ENCODE data around the gene SEMA6A.
A peak's percentile ranks its signal among the peaks of the same experiment; 100 is the strongest.

Gene SEMA6A

DNA sequence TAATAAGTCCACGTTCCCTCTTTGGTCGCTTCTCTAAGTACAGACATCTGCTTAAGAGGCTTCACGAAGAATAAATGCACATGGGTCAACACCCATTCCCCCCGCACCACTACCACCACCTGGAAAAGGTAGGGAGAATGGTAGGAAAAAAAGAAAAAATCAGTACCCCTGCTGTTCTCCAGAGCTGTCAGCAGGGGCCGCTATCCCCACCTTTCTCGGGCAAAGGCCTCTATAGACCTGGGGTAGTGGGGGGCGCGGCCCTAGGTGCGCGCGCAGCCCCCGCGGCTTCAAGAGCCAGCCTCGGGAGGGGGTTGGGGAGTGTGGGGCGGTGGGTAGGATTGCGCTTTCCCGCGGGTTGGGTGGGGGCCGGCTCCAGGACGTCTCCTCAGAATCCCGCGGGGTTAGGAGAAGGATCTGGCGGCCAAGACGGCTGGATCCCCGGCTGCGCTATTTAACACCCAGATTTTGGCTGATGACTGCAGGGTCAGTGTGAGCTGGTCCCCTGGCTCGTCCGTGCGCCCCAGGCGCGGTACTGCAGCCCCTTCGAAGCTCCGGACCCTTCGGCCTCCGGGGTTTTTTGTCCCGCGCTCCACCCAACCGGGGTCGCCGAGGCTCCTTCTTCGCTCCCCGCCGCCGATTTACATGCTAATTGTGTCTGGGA is 1.6 kb upstream of the SEMA6A start:
- DNase-seq: peak; percentile 43

DNA sequence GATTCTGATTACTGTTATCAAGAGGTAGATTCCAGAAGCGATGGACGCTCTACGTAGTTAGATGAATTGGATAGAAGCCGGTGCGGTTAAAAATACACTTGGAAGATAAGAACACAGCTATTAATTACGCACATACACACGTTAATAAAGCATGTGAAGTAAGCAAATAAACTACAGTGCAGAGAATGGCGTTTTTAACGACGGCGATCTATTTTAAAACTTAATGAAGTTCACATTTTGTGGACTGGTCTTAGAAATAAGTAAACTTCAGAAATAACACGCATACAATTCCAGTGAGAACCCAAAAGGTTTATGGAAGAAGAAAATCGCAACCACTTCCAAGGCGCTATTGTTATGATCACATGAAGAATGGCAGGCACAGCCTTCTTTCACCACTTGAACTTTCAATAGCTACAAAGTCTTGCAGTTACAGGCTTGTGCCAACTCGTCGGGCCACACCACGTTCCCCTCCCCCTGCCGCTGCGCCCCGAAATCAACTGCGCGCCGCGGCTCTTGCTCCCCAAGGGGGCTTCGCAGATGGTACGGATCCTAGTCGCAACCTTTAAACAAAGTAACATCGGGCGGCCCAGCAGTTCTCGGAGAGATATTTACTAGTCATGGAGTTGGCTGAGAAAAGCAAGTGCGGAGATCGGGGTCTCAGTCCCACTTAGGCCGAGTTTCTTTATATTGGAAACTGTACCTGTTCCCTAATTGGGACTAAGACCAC is 866 bp upstream of the SEMA6A start:
- DNase-seq: no peak

DNA sequence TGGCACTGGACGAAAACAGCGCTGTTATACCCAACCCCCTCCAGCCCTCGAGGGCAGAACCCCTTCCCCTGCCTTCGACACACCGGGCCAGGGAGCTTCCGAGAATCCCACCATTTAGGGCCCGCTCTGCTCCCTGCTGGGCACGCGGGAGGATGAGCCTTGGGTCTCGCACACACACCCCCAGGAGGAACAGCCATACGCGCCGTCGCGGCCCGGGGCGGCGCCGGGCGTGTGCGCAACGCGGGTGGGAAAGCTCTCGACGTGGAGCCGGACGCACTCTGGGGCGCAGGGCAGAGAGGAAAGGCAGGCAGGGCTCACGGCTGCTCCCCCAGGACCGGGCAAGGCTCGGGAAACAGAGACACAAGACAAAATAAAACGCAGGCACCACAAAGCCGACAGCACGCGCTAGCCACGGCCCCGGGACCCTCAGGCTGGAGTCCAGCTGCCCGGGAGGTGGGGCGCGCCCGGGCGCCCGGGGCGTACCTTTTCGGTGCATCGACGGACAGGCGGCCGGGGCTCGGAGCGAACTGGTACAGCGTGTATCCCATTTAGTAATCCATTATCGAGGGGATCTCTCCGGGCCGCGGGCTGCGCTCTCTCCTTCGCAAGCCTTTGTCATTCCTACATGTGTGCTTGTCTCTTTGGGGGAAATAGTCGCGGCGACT is 789 bp downstream of the SEMA6A start:
- DNase-seq: peak; percentile 43

DNA sequence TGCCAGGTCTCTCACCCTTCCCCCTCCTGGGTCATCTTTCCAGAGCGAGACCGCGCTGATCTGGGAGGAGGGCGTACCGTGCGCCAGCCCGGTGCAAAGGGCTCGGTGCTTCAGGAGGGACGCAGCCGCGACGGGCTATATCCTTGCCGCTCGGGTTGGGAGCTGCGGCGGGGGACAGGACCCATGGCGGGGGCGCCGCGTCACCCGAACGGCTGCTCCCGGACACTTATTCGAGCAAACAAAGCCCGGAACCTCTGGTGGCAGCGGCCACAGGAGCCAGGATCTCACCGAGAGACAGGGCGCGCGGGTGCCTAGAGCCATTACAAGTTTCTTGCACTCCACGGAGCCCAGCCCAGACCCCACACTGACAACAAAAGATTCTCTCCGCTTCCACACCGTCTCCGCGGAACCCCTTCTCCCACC is 1.3 kb downstream of the SEMA6A start:
- DNase-seq: peak; percentile 62

DNA sequence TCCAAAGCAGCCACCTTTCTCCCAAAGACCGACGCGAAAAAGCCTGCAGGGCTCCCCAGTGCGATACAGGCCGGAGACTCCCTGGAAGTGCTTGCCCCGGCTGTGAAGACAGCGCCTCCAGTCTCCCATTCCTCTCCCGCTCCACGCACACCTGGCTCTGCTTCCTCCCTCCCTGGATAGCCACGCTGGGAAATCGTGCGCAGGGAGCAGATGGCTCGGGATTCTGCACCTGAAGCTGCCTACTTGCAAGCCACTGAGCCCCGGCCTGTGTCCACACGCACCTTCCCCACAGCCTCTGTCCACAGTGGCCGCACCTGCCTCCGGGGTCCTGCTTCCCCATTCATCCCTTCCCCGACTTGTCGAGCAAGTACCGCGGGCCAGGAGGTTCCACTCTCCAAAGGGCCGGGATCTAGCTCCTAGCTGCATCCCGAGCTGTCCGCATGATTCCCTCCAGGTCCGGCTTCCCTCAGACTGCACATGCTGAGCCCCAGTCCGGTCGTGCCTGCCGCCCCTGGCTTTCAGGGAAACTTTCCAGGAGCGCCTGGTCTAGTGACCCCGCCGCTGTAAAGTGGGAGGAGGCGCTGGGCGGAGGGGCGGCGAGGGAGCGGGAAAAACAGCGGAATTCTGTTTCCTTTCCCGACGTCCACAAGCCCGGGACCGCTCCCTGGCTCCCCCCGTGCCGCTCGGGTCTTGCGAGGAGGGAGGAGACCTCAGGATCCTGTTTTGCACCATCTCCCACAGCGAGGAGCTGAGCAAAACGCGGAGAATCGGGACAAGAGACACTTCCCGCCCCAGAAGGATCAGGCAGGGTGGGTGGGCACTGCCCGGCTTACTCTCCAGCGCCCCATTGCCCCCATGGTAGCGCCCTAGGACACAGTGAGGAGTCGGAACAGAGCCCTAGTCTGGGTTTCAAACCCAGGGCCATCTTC is 2.0 kb downstream of the SEMA6A start:
- peak; percentile 62 for DNase-seq

DNA sequence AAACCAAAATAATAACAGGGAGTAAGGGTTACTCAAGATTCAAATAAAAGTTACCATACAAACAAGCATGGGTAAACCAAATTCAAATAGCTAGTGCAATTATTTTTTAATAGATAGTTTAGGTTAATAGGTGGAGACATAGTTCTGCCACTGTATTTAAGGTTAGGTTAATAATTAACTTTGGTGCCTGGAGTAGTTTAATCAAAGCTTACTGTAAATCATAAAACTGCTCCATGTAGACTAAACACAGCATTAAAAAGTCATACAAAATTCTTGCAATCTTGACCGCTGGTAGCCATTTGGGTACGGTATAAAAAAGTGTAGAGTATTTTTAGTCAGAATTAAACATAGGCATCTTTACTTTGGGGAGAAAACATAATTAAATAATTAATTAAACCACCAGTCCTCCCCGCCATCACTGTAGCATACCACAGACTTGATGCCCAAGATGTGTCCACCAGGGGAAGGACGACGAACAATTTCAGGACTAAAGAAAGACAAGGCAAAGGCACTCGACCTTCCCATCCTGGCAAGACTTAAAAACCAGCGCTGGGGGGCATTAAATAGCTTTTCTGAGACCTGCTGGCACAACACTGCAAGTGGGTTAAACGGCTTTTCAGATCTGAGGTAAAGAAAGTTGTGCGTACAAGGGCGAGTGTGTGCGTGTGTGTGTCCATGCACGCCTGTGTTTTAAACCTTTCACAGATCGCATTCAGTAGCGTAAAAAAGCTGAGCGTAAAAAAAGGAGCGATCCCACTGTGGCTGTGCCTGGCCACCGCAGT is 2.9 kb downstream of the SEMA6A start:
- DNase-seq: peak; percentile 64

DNA sequence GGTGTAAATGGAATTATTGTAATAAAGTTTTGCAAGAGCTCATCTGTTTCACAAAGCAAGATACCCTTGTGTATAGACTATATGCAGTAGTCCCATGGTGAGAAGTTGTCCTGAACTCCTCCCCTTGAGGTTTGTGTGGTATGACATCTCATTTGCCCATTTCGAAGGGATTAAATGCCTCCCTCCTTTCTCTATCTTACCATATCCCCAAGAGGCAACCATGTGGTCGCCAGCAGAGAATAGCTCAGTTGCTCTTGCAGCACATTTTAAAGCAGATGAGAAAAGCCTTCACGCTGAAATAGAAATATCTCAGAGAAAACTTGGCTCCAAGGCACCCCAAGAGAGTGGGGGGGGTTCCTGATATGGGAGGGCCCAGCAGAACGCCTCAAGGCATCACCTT is 4.6 kb downstream of the SEMA6A start:
- no peak for DNase-seq

DNA sequence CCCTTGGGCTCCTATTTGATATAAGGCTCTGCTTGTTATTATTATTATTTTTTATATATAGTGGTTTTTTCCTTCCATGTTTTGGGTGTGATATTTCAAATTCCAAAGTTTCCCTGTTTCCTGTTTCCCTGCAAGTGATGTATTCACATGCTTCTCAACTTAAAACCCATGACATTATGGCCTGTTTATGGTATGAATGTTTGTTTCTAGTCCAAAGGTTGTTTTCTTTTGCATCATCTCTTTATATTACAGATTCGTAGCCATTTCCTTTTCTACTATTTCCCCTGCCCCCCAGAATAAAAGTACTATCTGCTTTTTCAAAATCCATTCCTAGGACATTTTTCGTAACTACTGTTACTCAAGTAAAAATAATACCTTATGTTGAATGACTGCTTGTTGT is 7.5 kb downstream of the SEMA6A start:
- no peak for DNase-seq

DNA sequence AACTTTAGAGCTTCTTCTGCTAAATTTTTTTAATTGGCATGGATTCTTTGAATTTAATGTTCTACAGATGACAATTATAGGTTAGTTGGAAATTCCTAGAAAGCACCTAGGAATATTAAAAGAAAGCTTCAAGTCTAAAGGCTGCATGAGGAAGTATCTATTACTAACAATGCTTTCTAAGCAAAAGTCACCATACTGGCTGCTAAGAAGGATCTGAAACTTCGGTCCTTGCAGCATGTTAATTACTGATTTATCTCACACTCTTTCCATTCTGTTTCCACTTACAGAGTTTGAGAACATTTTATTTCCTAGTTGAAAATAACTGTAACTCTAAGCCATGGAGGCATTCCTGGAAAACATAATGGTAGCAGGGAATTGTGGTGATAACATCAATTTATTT is 8.4 kb downstream of the SEMA6A start:
- no peak for DNase-seq

DNA sequence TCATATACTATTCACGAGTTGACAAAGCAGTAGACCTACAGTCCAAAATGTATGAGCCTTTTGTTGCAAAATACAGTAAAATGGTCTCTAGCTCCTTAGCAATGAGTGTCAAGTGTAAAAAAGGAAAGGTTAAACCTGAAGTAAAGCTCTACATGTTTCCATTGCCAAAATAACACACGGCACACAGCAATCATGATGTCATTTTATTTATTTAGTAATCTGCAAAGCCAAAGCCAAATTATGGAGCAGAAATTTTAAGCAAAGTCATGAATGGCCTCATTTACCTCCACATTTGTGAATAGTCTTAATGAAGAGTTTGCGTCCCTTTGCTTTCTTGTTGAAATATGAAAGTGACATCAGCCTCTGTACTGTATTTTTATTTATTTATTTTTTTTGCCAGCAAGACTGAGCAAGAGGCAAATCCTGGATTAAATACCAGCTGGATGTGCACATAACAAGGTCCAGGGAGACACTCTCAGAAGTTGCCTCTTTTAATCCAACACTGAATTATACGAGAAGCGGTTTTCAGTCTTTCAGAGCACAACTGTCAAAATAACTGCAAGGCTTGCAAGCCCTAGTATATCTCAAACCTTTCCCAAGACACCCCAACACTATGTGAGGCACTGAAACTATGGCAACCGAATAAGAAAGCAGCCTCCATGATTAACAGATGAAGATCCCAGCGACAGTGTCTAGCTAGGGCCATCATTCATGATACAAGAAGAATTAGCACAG is 9.7 kb downstream of the SEMA6A start:
- DNase-seq: no peak

DNA sequence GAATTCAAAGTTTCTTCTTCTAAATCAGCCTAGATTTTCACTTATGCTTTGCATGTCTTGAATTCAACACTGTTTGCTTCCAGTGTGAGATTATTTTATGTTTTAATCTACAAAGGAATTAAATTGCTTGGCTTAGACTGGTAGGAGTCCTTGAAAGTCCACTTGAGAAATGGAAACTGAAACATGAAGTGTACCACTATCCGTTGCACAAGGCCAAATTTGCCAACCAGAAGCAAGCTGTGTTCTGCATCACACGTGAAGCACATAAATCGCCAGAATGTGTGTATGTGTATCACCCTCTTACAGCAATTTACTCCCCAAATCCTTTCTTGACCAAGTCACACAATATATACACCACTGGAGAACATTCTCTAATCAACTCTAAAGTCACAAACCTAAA is 10.3 kb downstream of the SEMA6A start:
- DNase-seq: no peak

DNA sequence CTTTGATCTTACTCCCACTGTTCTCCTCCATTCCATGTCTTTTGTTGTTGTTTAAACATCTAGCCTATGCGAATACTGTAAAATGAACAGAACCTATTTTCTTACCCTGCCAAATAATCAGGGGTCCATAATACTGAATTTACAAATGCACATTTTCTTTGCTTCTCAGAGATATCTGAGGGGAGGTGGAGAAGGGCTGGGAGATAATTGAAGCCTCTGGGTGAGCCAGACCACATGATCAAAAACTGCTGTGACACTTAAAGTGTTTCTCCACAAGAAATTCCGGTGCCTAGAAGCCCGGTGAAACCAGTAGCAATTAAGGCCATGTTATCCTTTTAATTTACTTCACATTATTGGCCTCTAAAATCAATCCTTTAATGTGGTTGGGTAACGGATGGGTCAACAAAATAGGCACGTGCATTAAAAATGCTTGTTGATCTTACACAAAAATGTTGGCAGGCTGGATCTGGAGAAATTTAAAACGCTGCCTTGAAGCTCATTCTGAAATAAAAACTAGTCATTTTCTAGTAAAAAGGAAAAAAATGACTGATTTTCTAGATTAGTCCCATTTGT is 10.8 kb downstream of the SEMA6A start:
- no peak for DNase-seq

DNA sequence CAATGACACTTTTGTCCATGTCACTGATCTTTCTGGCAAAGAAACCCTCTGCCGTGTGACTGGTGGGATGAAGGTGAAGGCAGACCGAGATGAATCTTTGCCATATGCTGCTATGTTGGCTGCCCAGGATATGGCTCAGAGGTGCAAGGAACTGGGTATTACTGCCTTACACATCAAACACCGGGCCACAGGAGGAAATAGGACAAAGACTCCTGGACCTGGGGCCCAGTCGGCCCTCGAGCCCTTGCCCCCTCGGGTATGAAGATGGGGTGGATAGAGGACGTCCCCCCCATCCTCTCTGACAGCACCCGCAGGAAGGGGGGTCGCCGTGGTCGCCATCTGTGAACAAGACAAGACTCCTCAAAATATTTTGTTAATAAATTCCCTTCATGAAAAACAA is 12.0 kb downstream of the SEMA6A start:
- DNase-seq: no peak

DNA sequence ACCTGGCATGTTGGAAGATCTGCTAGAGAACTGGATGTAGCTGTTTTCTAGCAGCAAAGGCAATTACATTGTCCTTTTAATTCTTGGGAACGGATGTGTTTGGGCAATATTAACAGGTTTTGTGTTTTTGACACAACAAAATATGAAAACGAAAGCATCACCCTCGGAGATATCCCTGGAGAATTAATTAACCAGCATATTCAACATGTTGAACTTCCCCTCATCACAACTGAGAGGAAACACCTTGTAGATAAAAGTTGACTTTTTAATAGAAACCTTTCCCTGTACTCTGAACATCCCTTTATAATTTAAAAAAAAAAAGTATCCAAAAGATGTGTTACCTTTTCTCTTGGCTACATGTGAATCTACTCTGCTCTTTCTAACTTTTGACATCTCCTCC is 13.0 kb downstream of the SEMA6A start:
- no peak for DNase-seq

DNA sequence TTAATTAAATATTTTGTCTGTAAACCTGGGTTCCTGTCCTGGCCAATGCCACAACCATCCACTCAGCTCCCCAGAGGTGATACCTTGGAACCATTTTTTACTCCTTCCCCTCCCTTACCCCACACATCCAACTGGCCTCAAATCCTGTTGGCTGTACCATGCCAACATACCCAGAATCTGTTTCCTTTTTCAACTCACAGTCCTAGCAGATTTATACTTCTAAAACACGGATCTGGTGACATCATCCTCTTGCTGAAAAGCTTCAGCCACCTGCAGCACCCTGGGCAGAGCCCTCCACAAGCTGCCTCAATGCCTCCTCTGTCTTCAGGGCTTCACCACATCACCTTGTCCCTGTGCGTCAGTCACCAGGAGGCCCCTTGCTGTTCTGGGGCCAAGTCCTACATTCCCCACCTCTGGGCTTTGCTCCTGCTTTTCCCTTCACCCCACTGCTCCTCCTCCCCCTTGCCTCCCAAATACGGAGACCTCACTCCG is 14.9 kb downstream of the SEMA6A start:
- no peak for DNase-seq

DNA sequence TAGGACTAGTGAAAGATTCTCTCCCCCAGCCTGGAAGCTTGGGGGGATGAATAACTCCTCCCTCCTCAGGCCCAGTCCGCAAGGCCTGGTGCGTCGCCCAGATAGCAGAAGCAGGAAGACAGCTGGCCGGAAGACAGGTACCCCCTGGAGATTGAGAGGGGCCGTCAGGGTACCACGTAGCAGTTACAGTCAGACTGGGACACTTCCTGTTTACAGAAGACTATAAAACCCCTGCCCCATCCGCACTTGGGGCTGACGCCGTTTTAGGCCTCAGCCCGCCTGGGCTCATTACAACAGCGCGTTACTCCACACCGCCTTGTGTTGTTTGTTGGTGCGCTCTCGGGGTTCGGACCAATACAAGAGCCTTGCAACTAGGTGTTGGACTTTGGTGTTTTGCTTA is 15.4 kb downstream of the SEMA6A start:
- DNase-seq: no peak

DNA sequence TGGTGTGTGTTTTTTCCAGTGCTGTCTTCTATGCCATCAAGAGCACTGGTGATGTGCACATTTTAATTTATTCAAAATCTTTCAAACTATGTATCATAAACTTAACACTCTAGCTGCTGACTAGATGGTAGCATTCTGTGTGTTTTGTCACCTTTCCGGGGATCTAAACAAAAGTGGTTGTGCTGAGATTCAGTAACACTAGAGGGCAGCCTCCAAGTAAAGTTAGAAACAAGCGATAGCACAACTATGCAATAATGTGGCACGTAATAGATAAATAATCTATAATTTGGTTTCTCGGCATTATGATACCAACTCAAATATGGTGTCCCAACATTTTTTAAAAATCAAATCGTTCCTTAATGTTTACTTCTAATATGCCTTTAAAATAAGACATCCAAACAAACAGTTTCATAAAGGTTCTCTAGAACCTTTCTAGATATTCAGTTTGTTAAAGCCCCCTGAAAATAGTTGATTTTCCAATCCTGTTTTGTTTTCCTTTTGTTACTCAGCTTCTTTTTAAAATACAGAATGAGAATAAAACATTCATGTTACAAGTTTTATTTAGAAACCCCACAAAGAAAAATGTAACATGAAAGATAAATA is 16.9 kb downstream of the SEMA6A start:
- DNase-seq: peak; percentile 33

DNA sequence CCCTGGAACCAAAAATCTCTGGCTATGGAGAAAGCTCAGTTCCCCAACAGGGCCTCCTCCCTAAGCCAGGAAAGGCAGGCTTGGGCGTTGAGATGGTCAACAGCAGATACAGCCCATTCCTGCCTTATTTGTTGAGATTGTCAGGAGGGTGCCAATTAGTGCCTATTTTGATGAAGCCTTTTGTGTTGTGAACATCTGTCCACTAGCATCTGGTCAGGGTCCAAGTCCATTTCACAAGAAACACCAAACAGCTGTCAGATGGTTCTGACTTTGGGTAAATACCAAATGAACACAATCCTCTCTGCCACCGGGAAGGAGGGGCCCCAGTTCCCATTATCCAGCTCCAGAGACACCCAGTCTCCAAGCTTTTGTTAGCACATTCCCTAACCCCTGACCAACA is 19.9 kb downstream of the SEMA6A start:
- DNase-seq: peak; percentile 97

DNA sequence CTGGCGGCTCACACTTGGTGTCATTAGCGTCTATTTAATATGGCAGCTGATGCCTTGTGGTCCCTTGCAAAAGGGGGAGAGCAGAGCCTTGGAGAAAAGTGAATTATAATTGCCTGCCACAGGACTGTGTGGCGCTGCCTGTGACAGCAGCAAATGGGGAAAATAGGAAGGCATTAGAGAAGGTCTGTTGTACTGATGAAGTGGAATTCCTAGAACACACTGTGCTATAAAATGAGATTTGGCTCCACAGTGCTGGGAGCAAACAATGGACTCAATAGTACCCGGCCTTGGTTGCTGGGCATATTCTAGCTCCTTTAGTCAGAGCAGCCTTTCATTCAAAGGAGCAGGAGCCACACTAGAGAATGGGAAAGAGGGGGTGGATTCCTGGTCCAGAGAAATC is 21.3 kb downstream of the SEMA6A start:
- no peak for DNase-seq

DNA sequence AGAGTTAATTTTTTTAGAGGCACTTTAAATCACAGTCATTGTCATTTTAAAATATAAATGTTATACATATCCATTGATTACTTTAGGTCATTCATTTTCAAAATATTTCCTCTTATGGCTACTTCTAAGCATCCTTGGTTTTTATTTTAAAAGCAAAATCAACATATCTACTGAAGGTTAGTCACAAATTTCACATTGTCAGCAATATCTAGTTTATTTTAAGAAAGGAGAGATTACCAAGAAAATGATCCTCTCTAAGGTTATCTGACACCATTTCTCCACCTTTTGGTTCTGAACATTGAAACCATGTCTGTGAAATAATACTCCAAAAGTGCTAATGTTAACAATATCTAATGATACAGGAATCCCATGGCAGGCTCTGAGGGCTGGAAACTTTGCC is 24.5 kb downstream of the SEMA6A start:
- no peak for DNase-seq

DNA sequence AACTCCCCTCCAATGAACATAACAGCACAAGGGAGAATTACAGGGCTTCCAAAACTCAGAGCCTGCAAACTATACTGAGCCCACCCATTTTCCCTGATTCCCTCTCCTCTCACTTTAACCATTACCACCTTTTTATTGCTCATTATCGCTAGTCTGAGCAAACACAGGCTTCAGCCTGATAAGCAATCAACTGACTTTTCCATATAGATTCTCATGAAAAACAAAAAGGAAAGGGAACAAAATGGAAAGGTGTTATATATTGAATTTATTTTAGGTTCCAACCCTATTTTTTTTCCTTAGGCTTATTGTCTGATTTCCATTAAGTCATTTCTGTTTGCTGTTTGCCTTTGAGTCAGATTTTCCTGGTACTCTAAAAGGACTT is 27.9 kb downstream of the SEMA6A start:
- no peak for DNase-seq
